NCI-H128 (cell line): ENCODE measurements around the gene HERC4.
A peak's percentile ranks its signal among the peaks of the same experiment; 100 is the strongest.
"Not testable (repeated sequence)": the region's sequence is repeated elsewhere in the genome, so short reads cannot be mapped to it uniquely, and the experiment has no call there.

Experiments used
- DNase-seq: peaks from one replicate; lab custom pipeline; 2025; ENCODE audit not compliant: unreplicated experiment; lab: John Stamatoyannopoulos, UW

HERC4 gene

DNA sequence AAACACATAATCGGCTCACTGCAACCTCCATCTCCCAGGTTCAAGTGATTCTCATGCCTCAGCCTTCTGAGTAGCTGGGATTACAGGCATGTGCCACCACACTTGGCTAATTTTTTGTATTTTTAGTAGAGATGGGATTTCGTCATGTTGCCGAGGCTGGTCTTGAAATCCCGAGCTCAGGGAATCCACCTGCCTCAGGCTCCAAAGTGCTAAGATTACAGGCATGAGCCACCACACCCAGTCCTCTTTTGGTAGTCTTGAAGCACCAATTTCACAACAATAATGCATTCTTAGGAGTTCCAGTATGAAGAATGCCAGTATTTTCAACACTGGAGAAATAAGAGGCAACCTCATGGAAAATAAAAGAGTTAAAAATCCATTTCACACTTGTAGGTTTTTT lies 109.0 kb downstream of the HERC4 start:
- not testable (repeated sequence) for DNase-seq

DNA sequence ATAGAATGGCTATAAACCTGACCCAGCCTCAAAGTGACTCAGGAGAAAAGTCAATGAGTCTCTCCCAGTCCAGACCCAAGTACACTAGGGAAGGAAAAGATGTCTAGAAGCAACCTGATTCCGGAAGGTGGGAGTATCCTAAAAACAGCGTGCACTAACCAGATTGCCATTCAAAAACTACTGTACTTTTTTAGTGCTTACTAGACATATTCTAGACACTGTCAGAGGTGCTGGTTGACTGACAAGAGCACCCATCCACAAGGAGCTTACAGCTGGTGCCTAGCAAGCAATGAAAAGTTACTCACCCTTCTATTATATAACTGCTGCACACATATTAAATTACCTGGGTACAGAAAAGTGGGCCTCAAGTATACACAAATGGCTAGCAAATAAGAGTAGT lies 109.6 kb downstream of the HERC4 start:
- no peak for DNase-seq

DNA sequence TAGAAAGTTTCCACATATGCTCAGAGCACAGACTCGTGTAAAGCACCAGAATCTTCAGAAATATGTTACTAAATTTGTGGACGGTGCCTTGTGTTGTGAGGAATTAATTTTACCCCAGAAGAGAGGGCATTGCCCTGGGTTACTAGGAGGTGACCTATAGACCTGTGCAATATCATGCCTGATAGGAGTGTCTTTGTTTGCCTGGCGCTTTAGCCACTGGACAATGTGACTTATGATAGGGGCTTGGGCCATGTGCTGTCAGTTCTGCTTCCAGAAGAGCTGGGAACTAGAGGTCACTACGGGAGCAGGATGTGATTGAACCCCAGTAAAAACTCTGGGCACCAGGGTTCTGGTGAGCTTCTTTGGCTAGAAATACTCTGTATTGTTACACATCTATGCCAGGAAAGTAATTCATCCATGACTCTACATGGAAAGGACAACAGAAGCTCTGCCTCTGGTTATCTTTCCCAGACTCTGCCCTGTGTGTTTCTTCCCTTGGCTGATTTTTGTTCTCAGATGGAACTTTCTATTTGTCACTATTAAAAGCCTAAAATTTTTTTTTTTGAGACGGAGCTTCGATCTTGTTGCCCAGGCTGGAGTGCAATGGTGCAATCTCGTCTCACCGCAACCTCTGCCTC lies 115.1 kb downstream of the HERC4 start:
- DNase-seq: no peak

DNA sequence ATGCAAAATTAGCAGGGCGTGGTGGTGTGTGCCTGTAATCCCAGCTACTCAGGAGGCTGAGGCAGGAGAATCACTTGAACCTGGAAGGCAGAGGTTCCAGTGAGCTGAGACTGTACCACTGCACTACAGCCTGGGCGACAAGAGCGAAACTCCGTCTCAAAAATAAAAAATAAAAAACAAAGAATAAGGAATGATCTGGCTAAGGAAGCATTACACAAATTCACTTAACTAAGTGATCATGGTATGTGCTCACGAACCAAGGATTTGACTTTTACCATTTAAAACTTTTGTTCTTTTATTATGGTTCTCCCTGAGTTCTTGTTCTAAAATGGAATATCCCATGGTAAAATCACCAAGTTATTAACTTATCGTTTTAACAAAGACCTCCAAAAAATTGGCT lies 119.5 kb downstream of the HERC4 start:
- DNase-seq: no peak

DNA sequence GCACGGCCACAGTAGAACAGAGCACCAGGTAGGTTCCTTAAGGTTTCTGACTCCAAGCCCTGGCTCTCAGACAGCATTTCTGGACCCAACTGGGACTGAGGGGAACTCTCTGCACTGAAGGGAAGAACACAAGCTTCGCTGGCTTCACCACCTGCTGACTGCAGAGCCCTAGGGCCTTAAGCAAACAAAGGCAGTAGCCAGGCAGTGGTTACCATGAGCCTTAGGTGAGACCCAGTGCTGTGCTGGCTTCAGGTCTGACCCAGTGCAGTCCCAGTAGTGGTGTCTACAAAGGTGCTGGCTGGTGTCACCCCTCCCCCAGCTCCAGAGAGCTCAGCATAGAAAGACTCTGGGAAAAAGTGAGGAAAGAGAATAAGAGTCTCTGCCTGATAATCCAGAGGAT lies 131.2 kb downstream of the HERC4 start:
- no peak for DNase-seq

DNA sequence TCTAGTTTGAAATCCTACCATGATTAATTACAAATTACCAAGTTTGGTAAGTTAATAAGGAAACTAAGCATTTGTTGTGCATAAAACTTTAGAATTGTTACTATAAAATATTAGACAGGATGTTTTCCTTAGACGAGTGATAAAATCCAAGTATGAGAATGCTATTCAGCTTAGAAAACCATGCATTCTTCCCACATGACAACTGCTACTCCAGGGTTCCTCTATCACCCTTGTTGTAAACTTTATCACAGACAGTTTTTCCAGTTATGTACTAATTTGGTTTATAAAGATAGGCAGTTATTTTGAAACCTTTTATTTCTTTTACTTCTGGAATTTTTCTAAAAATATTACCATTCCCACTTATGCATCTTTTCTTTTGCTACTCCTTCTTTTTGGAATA lies 138.7 kb downstream of the HERC4 start:
- DNase-seq: no peak

DNA sequence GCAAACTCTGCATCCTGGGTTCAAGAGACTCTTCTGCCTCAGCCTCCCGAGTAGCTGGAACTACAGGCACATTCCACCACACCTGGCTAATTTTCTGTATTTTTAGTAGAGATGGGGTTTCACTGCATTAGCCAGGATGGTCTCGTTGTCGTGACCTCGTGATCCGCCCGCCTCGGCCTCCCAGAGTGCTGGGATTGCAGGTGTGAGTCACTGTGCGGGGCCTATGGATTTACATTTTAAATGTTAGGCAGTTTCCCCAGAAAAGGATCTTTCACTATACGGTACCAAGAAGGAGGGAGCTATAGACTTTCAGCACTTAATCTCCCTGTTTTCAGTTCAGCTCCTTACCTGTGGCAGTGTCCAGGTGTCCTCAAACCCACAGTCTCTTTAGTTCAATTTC lies 139.9 kb downstream of the HERC4 start:
- DNase-seq: no peak

DNA sequence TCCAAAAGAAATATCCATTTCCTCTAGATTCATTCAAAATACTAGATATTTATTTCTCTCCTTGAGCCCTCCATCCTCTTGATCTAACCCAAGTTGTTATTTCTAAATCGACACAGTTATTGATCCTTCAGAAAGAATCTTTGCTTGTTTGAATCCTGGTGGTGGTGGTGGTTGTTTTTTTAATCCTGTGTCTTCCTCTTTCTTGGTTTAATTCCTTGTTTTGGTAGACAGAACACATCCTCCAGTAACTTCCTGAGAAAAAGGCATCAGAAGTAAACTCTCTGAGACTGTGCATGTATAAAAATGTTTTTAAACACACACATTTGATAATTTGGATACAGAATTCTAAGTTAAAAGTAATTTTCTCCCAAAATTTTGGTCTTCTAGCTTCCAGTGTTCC lies 140.7 kb downstream of the HERC4 start:
- DNase-seq: no peak

DNA sequence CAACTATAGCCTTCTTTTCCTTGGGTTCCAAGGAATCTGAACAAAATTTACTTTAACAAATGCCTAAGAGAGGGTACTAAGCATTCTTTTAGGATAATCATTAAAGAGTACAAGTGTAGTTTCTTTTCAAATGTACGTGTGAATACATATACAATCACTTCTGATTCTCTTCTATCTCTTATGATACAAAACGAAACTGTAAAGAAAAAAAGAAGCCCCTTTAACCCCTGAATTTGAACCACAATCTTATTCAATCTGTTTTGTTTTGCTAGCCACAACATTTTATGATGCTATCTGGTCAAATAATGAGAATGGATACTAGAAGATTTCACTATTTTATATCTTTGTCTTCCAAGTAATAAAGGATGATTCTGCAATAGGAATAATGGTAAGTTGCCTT lies 141.9 kb downstream of the HERC4 start:
- DNase-seq: no peak

DNA sequence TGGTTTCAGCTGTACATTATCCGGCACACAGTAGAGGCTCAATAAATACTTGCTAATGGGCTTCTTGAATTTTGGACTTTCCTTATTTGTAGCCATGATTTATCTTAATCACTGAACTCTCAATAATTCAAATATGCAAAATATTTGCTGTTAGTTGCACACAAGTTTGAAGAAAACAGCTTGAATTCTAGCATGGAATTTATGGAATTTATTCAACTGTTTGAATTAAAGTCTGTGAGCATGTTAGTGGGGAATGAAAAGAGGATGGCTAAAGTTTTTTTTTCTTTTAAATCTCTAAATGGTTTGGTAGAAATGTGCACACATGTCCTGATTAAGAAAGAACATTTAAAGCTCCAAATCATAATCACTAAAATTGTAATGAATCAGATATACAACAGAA lies 148.1 kb downstream of the HERC4 start:
- no peak for DNase-seq

DNA sequence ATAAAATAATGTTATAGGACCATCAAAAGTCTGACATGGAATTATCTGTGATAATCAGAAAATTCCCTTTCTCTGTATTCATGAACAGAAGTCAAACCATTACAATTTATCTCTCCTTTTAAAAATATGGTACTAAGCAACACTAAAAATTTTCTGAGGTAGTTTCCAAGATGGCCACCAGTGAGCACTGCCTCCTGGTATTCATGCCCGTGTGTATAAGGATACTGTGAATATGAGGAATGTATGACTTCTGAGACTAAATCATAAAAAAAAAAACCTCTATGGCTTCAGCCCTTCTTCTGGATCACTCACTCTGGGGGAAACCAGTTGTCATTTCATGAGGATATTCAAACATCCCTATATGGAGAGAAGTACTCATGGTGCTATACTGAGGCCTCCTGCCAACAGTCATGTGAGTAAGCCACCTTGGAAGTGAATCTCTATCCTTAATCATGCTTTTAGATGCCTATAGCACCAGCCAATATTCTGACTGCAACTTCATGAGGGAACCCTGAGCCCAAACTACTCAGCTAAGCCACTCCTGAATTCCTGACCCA lies 149.6 kb downstream of the HERC4 start:
- DNase-seq: no peak

DNA sequence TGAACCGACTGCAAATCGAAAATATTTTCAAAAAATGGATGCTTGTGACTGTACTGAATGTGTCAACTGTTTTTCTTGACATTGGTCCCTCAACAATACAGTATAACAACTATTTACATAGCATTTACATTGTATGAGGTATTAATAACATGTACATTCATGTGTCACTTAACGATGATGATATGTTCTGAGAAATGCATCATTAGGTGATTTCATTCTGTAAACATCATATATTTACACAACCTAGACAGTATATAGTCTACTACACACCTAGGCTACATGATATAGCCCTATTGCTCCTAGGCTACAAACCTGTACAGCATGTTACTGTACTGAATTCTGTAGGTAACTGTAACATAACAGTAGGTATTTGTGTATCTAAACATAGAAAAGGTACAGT lies 150.9 kb downstream of the HERC4 start:
- no peak for DNase-seq

DNA sequence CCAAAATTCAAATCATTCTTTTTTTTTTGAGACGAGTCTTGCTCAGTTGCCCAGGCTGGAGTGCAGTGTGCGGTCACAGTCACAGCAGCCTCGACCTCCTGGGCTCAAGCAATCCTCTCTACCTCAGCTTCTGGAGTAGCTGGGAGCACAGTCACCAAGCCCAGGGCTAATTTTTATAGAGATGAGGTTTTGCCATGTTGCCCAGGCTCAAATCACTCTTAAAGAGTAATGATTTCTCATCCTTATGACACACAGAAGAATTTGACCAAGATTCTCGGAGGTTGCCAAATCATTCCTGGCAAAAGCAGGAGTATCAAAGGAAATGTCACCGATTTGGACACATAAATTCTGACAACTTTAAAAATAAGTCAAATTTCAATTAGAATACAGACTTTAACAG lies 151.5 kb downstream of the HERC4 start:
- no peak for DNase-seq

DNA sequence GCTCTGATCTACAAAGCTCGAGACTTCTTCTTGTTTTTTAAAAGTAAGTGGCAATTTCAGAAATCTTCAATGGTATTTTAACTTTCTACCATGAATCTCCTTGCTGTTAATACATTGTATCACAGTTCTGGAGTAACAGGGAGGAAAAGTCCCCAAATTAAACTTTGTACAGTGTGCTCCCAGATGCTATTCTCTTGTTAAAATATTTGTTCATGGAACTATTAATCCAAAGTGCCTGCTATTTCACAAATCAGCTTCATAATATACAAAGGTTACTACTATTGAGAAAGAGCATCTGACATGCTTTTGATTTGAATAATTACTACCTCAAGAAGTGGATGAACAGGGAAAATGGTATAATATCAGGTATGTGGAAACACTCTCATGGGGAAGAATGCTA lies 154.0 kb downstream of the HERC4 start:
- DNase-seq: no peak

DNA sequence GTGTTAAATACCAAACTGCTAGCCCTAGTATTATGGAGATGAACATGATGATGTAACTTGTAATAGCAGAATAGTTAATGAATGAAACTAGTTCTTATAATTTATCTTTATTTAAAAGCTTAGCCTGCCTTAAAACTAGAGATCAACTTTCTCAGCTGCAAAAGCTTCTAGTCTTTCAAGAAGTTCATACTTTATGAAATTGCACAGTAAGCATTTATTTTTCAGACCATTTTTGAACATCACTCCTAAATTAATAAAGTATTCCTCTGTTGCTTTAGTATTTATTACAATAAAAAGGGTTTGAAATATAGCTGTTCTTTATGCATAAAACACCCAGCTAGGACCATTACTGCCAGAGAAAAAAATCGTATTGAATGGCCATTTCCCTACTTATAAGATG lies 157.4 kb downstream of the HERC4 start:
- no peak for DNase-seq

DNA sequence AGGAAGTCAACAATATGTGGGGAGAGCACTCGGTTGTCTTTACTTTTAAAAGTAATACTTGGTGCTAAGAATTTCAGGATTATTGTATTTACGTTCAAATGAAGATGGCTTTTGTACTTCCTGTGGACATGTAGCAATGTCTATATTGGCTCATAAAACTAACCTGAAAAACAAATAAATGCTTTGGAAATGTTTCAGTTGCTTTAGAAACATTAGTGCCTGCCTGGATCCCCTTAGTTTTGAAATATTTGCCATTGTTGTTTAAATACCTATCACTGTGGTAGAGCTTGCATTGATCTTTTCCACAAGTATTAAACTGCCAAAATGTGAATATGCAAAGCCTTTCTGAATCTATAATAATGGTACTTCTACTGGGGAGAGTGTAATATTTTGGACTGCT lies 157.9 kb downstream of the HERC4 start:
- DNase-seq: no peak

DNA sequence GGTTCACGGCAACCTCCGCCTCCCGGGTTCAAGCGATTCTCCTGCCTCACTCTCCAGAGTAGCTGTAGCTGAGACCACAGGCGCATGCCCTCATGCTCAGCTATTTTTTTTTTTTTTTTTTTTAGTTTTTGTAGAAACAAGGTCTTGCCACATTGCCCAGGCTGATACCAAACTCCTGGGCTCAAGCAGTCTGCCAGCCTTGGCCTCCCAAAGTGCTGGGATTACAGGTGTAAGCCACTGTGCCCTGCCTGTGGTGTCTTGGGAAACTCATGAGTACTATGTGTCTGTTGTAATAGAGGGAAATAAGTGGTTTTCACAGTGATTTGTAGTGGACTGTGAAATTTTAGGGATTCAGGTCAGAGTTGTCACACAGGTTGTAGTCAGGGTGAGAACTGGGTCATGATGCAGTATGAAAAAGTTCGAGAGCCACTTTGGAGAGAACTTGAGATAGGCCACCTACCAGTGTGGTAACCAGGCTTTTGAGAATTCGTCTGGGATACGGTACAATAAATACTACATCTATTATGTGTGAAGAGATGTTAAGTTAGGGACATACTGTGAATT lies 160.2 kb downstream of the HERC4 start:
- no peak for DNase-seq

DNA sequence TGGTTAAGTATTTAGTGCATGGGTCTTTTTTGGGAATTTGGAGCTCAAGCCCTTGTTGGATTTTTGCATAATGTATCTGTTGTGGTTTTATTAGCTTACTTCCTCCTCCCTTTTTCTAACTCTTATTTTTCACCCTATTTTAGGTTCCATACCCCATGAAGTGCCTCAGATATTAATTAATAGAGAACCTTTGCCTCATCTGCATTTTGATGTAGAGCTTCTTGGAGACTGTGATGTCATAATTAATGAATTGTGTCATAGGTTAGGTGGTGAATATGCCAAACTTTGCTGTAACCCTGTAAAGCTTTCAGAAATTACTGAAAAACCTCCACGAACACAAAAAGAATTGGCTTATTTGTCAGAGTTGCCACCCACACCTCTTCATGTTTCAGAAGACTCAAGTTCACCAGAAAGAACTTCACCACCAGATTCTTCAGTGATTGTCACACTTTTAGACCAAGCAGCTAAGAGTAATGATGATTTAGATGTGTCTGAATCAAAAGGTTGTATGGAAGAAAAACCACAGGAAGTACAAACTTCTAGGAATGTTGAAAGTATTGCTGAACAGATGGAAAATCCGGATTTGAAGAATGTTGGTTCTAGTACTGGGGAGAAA lies 162.6 kb downstream of the HERC4 start:
- no peak for DNase-seq

DNA sequence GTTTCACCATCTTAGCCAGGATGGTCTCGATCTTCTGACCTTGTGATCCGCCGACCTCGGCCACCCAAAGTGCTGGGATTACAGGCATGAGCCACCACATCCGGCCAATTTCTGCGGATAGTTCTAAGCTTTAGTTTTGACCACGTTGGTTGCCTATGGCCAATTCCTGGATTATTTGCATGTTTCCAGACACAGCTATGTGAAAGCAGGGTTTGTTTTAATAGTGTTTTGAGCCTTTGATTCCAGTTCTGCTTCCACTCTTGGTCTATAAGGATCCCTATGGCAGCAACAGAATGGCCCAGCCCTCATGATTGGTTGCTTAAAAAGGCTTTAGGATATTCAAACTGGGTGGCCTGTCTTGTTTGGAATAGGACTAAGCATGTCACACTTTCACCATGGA lies 171.5 kb downstream of the HERC4 start:
- no peak for DNase-seq

DNA sequence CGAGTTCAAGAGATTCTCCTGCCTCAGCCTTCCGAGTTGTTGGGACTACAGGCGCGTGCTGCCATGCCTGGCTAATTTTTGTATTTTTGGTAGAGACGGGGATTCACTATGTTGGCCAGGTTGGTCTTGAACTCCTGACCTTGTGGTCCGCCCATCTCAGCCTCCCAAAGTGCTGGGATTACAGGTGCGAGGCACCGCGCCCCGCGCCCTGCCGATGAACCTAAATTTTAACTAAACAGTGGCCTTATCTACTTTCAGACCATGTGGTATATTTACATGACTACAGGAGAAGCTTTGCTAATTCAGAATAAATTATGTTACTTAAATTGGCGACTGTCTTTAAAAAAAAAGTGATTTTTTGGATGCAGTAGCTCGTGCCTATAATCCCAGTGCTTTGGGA lies 181.4 kb downstream of the HERC4 start:
- DNase-seq: no peak

DNA sequence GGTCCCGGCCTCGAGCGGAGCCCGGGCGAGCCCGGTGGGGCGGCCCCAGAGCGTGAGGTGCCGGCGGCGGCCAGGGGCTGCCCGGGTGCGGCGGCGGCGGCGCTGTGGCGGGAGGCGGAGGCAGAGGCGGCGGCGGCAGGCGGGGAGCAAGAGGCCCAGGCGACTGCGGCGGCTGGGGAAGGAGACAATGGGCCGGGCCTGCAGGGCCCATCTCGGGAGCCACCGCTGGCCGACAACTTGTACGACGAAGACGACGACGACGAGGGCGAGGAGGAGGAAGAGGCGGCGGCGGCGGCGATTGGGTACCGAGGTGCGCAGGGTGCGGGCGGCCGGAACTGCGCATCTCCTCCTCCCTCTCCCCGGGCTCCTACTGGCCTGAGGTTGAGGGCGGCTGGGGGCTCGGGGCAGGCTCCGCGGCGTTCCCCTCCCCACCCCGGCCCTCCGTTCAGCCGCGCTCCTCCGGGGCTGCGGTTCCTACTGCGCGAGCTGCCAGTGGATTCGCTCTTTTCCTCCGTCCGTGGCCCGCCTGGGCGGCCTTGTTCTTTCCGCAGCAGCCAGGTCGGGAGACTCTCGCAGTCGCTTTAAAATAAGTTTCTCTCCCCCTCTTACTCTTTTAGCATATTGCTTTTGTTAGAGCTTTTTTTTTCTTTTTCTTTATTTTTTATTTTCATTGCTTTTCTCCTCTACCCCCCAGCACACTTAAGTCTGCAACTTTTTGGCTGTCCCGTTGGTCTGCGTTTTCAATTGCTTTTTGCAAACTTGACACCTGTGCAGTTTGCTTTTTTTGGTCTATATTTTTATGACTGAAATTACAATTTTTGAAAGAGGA lies 190.0 kb downstream of the HERC4 start:
- DNase-seq: no peak

DNA sequence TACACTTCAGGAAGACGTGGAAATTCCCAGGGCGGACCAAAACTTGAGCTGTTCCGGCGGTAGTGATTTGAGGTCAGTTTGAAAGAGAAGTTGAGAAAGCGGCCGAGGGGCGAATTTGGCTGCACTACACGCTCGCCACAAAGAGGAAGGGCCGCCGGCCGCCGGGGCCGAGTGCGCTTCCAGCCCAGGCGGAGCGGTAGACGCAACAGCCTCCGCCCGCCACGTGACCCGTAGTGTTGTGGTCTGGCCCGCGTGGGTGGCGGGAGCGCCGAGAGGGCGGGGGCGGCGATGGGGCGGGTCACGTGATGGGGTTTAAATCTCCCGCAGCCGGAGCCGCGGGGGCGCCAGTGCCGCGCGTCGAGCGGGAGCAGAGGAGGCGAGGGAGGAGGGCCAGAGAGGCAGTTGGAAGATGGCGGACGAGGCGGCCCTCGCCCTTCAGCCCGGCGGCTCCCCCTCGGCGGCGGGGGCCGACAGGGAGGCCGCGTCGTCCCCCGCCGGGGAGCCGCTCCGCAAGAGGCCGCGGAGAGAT lies 190.7 kb downstream of the HERC4 start, which contains the start of gene SIRT1:
SIRT1 (plus strand) TSS at position 344 of the 529 bp plus-strand sequence; CDS start at position 410, 66 bp downstream.
- DNase-seq: peak; percentile 85
